ENCODE results near the gene EXOSC2.

The EXOSC2 gene

GRCh38 chr9:130665029-130665430 lies 28.6 kb upstream of the EXOSC2 start:
- TF ChIP-seq CTCF (IDR thresholded peaks at IDR 0.05) = no peak

GRCh38 chr9:130665431-130666392 lies 27.9 kb upstream of the EXOSC2 start:
- no peak for TF ChIP-seq CTCF (IDR thresholded peaks at IDR 0.05)

GRCh38 chr9:130666393-130667119 lies 27.0 kb upstream of the EXOSC2 start:
- TF ChIP-seq CTCF (IDR thresholded peaks at IDR 0.05) = no peak

- no peak for TF ChIP-seq CTCF (IDR thresholded peaks at IDR 0.05)
Measured at GRCh38 chr9:130667120-130667435, 26.5 kb upstream of the EXOSC2 start.

- no peak for TF ChIP-seq CTCF (IDR thresholded peaks at IDR 0.05)
Measured at GRCh38 chr9:130668196-130668595, 25.4 kb upstream of the EXOSC2 start.

- no peak for TF ChIP-seq CTCF (IDR thresholded peaks at IDR 0.05)
Measured at GRCh38 chr9:130668659-130669058, 24.9 kb upstream of the EXOSC2 start.

GRCh38 chr9:130669965-130670364 lies 23.6 kb upstream of the EXOSC2 start:
- TF ChIP-seq CTCF (IDR thresholded peaks at IDR 0.05) = no peak
